Endodermal cell (in vitro differentiated cells): ENCODE data around the gene SDK1. TPM values are rescaled to one million over a fixed set of nuclear protein-coding genes. Genes with fewer than 3 reads are reported as not detected.

Experiments
- DNase-seq: peaks from one replicate; pipeline ENCODE4 v3.0.0-alpha.2; 2017
- H3K27ac ChIP-seq: 2 replicates; pipeline ENCODE4 v1.5.1; 2013; ENCODE audit warnings: mild to moderate bottlenecking, low read depth, low read length, moderate library complexity
- H3K27me3 ChIP-seq: 2 replicates; pipeline ENCODE4 v1.6.1; 2013; ENCODE audit warnings: mild to moderate bottlenecking, low read length, moderate library complexity; ENCODE audit not compliant: insufficient read depth, control insufficient read depth, poor library complexity, severe bottlenecking
- H3K36me3 ChIP-seq: 2 replicates; pipeline ENCODE4 v1.7.0; 2013; ENCODE audit warnings: mild to moderate bottlenecking, low read length, moderate library complexity; ENCODE audit not compliant: control insufficient read depth, insufficient read depth
- H3K4me1 ChIP-seq: one replicate; pipeline ENCODE4 v1.7.0; 2013; ENCODE audit warnings: low read length; ENCODE audit not compliant: control insufficient read depth, insufficient read depth
- H3K4me3 ChIP-seq: 2 replicates; pipeline ENCODE4 v1.5.1; 2013; ENCODE audit warnings: mild to moderate bottlenecking, low read length, moderate library complexity
- H3K9ac ChIP-seq: 2 replicates; pipeline ENCODE4 v1.6.1; 2013; ENCODE audit warnings: mild to moderate bottlenecking, low read length, moderate library complexity; ENCODE audit not compliant: poor library complexity, severe bottlenecking; ENCODE audit errors: extremely low read depth
- H3K9me3 ChIP-seq: 2 replicates; pipeline ENCODE4 v1.6.1; 2013; ENCODE audit warnings: mild to moderate bottlenecking, low read length, moderate library complexity; ENCODE audit not compliant: control insufficient read depth
- H3K27ac Mint-ChIP-seq: 2 replicates; pipeline ENCODE4 v1.8.0; 2020; ENCODE audit warnings: mixed read lengths
- H3K27me3 Mint-ChIP-seq: 2 replicates; pipeline ENCODE4 v1.8.0; 2021; ENCODE audit warnings: mild to moderate bottlenecking, mixed read lengths; ENCODE audit not compliant: insufficient read depth
- H3K36me3 Mint-ChIP-seq: 2 replicates; pipeline ENCODE4 v1.8.0; 2020; ENCODE audit warnings: low read depth, mixed read lengths
- H3K4me1 Mint-ChIP-seq: 2 replicates; pipeline ENCODE4 v1.8.0; 2020; ENCODE audit warnings: mixed read lengths
- H3K4me3 Mint-ChIP-seq: 2 replicates; pipeline ENCODE4 v1.8.0; 2020; ENCODE audit warnings: mild to moderate bottlenecking, moderate library complexity, mixed read lengths
- H3K9me3 Mint-ChIP-seq: 2 replicates; pipeline ENCODE4 v1.8.0; 2020; ENCODE audit warnings: mild to moderate bottlenecking, mixed read lengths
- WGBS, 2 experiments: methylation state at CpG; one replicate each; pipeline versions ENCODE4 v1.1.5 to v1.1.7; 2013; ENCODE audit warnings: missing lambda C conversion rate in 2 of 2, mixed read lengths in 1 of 2; ENCODE audit not compliant: insufficient coverage in 1 of 2, insufficient read length in 1 of 2; 5-methylcytosine and 5-hydroxymethylcytosine counted together
- total RNA-seq, 2 donors: library from RNA; stranded (reverse); fragmentation: NEBNext Ultra II Directional in 1 of 2; extraction: Animal tissue kit (Norgen Biotek cat#: 25700) in 1 of 2; gene quantifications; 2 replicates in 1 of 2; 3 replicates in 1 of 2; pipeline ENCODE4 v1.2.1, GENCODE V29; 2021
- TF ChIP-seq, protein P1 (sequence below): fragments of 200-600 bp; sonication (generic); conservative IDR thresholded peaks from 2 replicates; pipeline ENCODE4 v1.5.0; 2021; ENCODE audit warnings: antibody characterized with exemption, mild to moderate bottlenecking

SDK1 gene
- total RNA-seq, 2 donors from 2014 or later = 22.7 to 23.1 TPM

DNA sequence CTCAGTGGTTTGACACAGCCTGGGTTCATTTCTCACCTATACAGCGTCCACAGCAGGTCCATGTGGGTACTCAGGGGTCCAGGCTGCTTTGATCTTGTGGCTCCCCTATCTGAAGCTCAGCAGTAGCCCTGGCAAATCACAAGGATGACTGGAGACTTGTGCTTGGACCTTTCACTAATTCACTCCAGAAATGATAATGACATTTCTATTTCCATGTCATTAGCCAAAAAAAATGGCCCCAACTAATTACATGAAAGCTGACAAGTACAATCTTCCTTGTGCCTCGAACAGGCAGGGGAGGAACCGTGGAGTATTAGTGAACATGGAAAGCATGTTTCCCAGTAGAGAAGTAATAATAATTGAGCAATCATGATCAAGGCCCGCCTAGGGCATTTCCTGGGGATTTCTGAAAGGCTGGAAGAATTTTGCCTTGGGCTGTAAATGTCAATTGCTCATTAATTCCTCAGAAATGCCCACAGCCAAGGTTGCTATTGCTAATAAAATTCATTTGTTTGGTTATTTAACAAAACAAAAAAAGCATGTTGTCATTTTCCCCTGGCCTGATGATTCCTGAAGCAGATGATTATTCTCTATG is 586.1 kb downstream of the SDK1 start:
- Histone ChIP-seq H3K9ac (no peak overlapping the region), H3K4me3 (no peak overlapping the region), H3K9me3 (no peaks in the 10 kb centered on the region), H3K4me1 (no peaks in the 10 kb centered on the region), H3K36me3 (no peaks in the 10 kb centered on the region), H3K27ac (no peak overlapping the region), H3K27me3 (no peaks in the 10 kb centered on the region)
- H3K27me3 Mint-ChIP-seq = no peaks in the 10 kb centered on the region
- H3K4me1 Mint-ChIP-seq = no peaks in the 10 kb centered on the region
- H3K4me3 Mint-ChIP-seq = no peak overlapping the region
- DNase-seq = no peak
- TF ChIP-seq, protein P1, sequence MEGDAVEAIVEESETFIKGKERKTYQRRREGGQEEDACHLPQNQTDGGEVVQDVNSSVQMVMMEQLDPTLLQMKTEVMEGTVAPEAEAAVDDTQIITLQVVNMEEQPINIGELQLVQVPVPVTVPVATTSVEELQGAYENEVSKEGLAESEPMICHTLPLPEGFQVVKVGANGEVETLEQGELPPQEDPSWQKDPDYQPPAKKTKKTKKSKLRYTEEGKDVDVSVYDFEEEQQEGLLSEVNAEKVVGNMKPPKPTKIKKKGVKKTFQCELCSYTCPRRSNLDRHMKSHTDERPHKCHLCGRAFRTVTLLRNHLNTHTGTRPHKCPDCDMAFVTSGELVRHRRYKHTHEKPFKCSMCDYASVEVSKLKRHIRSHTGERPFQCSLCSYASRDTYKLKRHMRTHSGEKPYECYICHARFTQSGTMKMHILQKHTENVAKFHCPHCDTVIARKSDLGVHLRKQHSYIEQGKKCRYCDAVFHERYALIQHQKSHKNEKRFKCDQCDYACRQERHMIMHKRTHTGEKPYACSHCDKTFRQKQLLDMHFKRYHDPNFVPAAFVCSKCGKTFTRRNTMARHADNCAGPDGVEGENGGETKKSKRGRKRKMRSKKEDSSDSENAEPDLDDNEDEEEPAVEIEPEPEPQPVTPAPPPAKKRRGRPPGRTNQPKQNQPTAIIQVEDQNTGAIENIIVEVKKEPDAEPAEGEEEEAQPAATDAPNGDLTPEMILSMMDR = no peak
- 89 to 100% methylated on average over 1 to 4 of the region's 4 CpGs for WGBS, 2 experiments
- H3K36me3 Mint-ChIP-seq = no peaks in the 10 kb centered on the region
- H3K9me3 Mint-ChIP-seq = no peaks in the 10 kb centered on the region
- H3K27ac Mint-ChIP-seq = no peak overlapping the region

DNA sequence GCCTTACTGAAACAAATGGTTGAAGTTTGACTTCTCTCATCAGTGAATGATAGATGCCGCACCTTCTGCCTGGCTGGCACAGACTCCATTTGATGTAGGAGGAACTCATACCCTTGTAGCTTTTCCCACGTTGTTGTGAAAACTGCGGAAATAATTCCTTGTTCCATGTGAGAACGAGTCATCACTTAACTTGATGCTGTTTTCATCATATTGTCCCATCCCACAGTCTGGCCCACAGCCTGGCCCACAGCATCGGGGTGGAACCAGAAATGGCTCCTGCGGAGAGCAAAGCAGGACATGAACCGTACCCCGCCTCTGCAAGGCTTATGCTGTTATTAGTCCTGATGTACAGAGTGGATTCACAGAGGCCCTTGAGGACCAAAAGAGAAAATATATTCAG is 587.0 kb downstream of the SDK1 start:
- H3K4me3 Mint-ChIP-seq = no peak overlapping the region
- Histone ChIP-seq H3K9me3 (no peaks in the 10 kb centered on the region), H3K36me3 (no peaks in the 10 kb centered on the region), H3K4me1 (no peaks in the 10 kb centered on the region), H3K9ac (no peak overlapping the region), H3K27me3 (no peaks in the 10 kb centered on the region), H3K27ac (no peak overlapping the region), H3K4me3 (no peak overlapping the region)
- H3K4me1 Mint-ChIP-seq = no peaks in the 10 kb centered on the region
- no peaks in the 10 kb centered on the region for H3K36me3 Mint-ChIP-seq
- H3K27me3 Mint-ChIP-seq = no peaks in the 10 kb centered on the region
- H3K27ac Mint-ChIP-seq = no peak overlapping the region
- no peak for DNase-seq
- TF ChIP-seq, protein P1 = no peak
- WGBS, 2 experiments = 92 to 95% methylated on average over 2 to 8 of the region's 8 CpGs
- no peaks in the 10 kb centered on the region for H3K9me3 Mint-ChIP-seq

DNA sequence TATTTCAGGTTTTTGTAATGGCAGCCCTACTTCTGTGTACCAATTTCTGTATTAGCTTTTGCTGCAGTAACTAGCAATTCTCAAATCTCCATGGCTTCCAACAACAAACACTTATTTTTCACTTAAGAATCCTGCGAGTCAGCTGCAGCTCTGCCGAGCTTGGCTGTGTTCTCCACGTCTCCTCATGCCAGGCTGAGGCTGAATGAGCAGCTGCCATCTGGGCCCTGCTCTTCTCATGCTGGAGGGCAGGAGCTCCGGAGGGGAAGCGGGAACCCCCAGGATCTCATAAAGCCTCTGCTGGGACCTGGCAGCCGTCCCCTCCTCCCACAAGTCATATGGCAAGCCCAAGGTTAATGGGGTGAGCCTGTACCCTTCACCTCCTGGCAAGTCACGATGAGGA is 591.1 kb downstream of the SDK1 start:
- H3K27ac ChIP-seq = no peak overlapping the region
- H3K36me3 ChIP-seq = no peaks in the 10 kb centered on the region
- H3K27me3 Mint-ChIP-seq = no peaks in the 10 kb centered on the region
- H3K9ac ChIP-seq = no peak overlapping the region
- H3K4me3 ChIP-seq = no peak overlapping the region
- H3K27me3 ChIP-seq = no peaks in the 10 kb centered on the region
- H3K4me1 ChIP-seq = no peaks in the 10 kb centered on the region
- no peak for DNase-seq
- no peak overlapping the region for H3K27ac Mint-ChIP-seq
- no peak overlapping the region for H3K4me3 Mint-ChIP-seq
- 92 to 97% methylated on average over 4 to 7 of the region's 7 CpGs for WGBS, 2 experiments
- no peaks in the 10 kb centered on the region for H3K9me3 ChIP-seq
- H3K36me3 Mint-ChIP-seq = no peaks in the 10 kb centered on the region
- H3K4me1 Mint-ChIP-seq = peaks cover 2% of the 10 kb centered on the region
- TF ChIP-seq, protein P1 = no peak
- no peaks in the 10 kb centered on the region for H3K9me3 Mint-ChIP-seq
